Heart left ventricle (tissue), 16 donors: ENCODE measurements around the gene ARMC8. TPM values are rescaled to one million over a fixed set of nuclear protein-coding genes. Genes with fewer than 3 reads are reported as not detected.

Experiments
- ATAC-seq, 4 donors: fragments of 200-7000 bp; cut with Tn5 transposase; one replicate each; pipeline ENCODE4 v1.9.1; 2020 to 2022; ENCODE audit warnings: moderate library complexity in 4 of 4, mild to moderate bottlenecking in 3 of 4, moderate number of reproducible peaks in 1 of 4
- DNase-seq, 5 donors: peaks; one replicate each; pipeline ENCODE4 v3.0.0-alpha.2; 2020
- H3K27ac ChIP-seq, 12 donors: fragments of 200-600 bp; sonication (generic) in 4 of 12; one replicate each; pipeline versions ENCODE4 v1.5.0 to v1.8.0; 2016 to 2022; ENCODE audit warnings: mild to moderate bottlenecking in 2 of 12
- H3K27me3 ChIP-seq, 9 donors: fragments of 200-600 bp; sonication (generic) in 2 of 9; one replicate each; pipeline versions ENCODE4 v1.5.1 to v1.8.0; 2016 to 2022; ENCODE audit warnings: mild to moderate bottlenecking in 3 of 9
- H3K36me3 ChIP-seq, 9 donors: fragments of 200-600 bp; sonication (generic) in 2 of 9; one replicate each; pipeline versions ENCODE4 v1.5.0 to v1.8.0; 2018 to 2022; ENCODE audit warnings: mild to moderate bottlenecking in 2 of 9
- H3K4me1 ChIP-seq, 12 donors: fragments of 200-600 bp; sonication (generic) in 4 of 12; one replicate each; pipeline versions ENCODE4 v1.5.0 to v1.8.0; 2016 to 2022; ENCODE audit warnings: mild to moderate bottlenecking in 3 of 12
- H3K4me3 ChIP-seq, 12 donors: fragments of 200-600 bp; sonication (generic) in 4 of 12; one replicate each; pipeline versions ENCODE4 v1.5.0 to v1.8.0; 2017 to 2022; ENCODE audit warnings: mild to moderate bottlenecking in 9 of 12, moderate library complexity in 4 of 12
- H3K9me3 ChIP-seq, 12 donors: fragments of 200-600 bp; sonication (generic) in 4 of 12; one replicate each; pipeline versions ENCODE4 v1.5.0 to v1.8.0; 2016 to 2022; ENCODE audit warnings: mild to moderate bottlenecking in 1 of 12
- CTCF ChIP-seq, 12 donors: fragments of 200-600 bp; sonication (generic) in 4 of 12; IDR thresholded peaks; one replicate each; pipeline versions ENCODE4 v1.5.0 to v1.8.0; 2018 to 2022; ENCODE audit warnings: antibody characterized with exemption in 12 of 12, mild to moderate bottlenecking in 5 of 12
- POLR2A ChIP-seq, 2 donors: fragments of 450-650 bp; IDR thresholded peaks; one replicate each; pipeline ENCODE4 v1.6.1; 2017; ENCODE audit warnings: antibody characterized with exemption in 2 of 2, mild to moderate bottlenecking in 2 of 2, moderate library complexity in 2 of 2
- WGBS, 4 donors: extraction: QIAGEN DNeasy Blood & Tissue Kit in 2 of 4; methylation state at CpG; one replicate each; pipeline versions ENCODE4 v1.1.5 to v1.1.7; 2013 to 2018; 5-methylcytosine and 5-hydroxymethylcytosine counted together
- intact Hi-C, 10 donors: fragments of 100-400 bp; cut with DNase I; formaldehyde crosslinking; loops; one replicate each; pipeline versions ENCODE4 v1.11.1 to v1.14.2; 2022
- polyA plus RNA-seq, 2 donors: library from polyadenylated mRNA; stranded (reverse); fragments of 200-250 nt; gene quantifications; one replicate each; pipeline ENCODE4 v1.2.3, GENCODE V29; 2013
- total RNA-seq, 9 donors: library from RNA; depleted of rRNA in 2 of 9; stranded (reverse); fragments of >200 nt in 2 of 9; fragmentation: NEBNext Ultra II Directional in 3 of 9; extraction: Animal tissue kit (Norgen Biotek cat#: 25700) in 3 of 9; gene quantifications; one replicate each; pipeline versions ENCODE4 v1.1.0 to v1.2.4, GENCODE V29; 2016 to 2023
- donor health status: ischemic (EF 13 %, LVEDD 7.1; RV severe dilation, severe dysfunction).
- donor health status: healthy with polysubstance abuse.
- donor health status: DM: no; HTN: yes; CAD: no.
- donor health status: DM: no; HTN: no; CAD: no.
- donor health status: ischemic (EF 25% LVEDD 6.9; RV normal size, moderate dysfunction).
- donor health status: ischemic (EF 25% LVEDD 5.7; RV mildly dilated, moderate dysfunction).
- donor health status: healthy.
- donor health status: DM: yes; HTN: yes; CAD: no.
- donor health status: ischemic (EF 35%, LVEDD 5.7; RV mildly dilated, moderate dysfunction).
- donor health status: nonischemic (EF 11% LVEDD 7.7; RV severe dilation, severe dysfunction).
- donor health status: DM: yes; HTN: yes; CAD: no.
- donor health status: PGD.
- donor health status: ischemic (EF 29% LVEDD 5.4; RV normal size, mild dysfunction).
- donor health status: nonischemic (EF 23%, LVEDD 6.1; RV moderate dilation, normal function).

ARMC8 gene
- total and polyA plus RNA-seq, 11 donors: 10.1 to 42.9 (median 33.3) TPM

- no peak overlapping the region for H3K4me3 ChIP-seq
- H3K4me1 ChIP-seq: peaks cover 0 to 18% (median 9%) of the 10 kb centered on the region in 12 donors
- no peak overlapping the region for H3K27ac ChIP-seq
- 25 to 37% (median 26%) methylated on average over 4 of the region's 4 CpGs for WGBS, 4 donors
- DNase-seq (no peak), ATAC-seq (no peak)
- H3K27me3 ChIP-seq: no peaks in the 10 kb centered on the region
- TF ChIP-seq POLR2A (IDR thresholded peaks at IDR 0.05): no peak
- TF ChIP-seq CTCF (IDR thresholded peaks at IDR 0.05): peak; percentile 49 to 70 (median 64)
- H3K9me3 ChIP-seq: no peaks in the 10 kb centered on the region
- intact Hi-C loops: loop anchor here in 9 of 10 donors (1.0 to 10.0 kb wide), 7 partner anchors 65 to 582 kb away; partner anchors contain the start of gene CEP70 (in 3 of the 9)
- H3K36me3 ChIP-seq: no peaks in the 10 kb centered on the region
Measured at GRCh38 chr3:138332472-138333073, 145.5 kb downstream of the ARMC8 start.

DNA sequence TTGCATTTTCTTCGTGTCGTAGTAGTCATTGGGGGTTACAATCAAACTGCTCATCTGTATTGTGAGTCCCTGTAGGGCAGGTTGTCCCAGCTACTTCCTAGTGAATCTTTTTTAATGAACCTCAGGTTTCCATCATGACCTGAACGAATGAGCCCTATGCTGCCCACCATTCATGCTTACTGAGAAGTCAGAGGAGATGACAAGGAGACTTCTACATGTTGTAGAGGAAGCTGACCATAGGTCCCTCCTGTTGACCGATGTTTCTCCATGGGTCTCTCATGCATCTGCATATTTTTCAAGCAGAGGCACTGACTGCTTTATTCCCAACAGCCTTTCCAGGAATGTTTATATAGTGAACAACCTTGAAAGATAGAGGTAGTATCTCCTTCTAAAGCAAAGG is 147.5 kb downstream of the ARMC8 start:
- no peak overlapping the region for H3K4me3 ChIP-seq
- no peaks in the 10 kb centered on the region for H3K27me3 ChIP-seq
- H3K4me1 ChIP-seq: peaks cover 0 to 12% (median 3%) of the 10 kb centered on the region in 12 donors
- TF ChIP-seq POLR2A (IDR thresholded peaks at IDR 0.05) (no peak), CTCF (IDR thresholded peaks at IDR 0.05) (no peak)
- intact Hi-C loops: loop anchor here (2.0 to 10.0 kb wide), 8 partner anchors 62 to 580 kb away; partner anchors contain the start of gene CEP70 (in 3 of the 10)
- H3K9me3 ChIP-seq: no peaks in the 10 kb centered on the region
- DNase-seq: no peak
- no peak for ATAC-seq
- H3K36me3 ChIP-seq: no peaks in the 10 kb centered on the region
- no peak overlapping the region for H3K27ac ChIP-seq
- 83 to 89% (median 87%) methylated on average over 4 of the region's 4 CpGs for WGBS, 4 donors

GRCh38 chr3:138336454-138336999 is 149.4 kb downstream of the ARMC8 start:
- peaks cover 0 to 12% (median under 1%) of the 10 kb centered on the region in 12 donors for H3K4me1 ChIP-seq
- H3K9me3 ChIP-seq: no peaks in the 10 kb centered on the region
- no peak overlapping the region for H3K4me3 ChIP-seq
- intact Hi-C loops: loop anchor here in 5 of 10 donors (5.0 to 10.0 kb wide), 4 partner anchors 81 to 578 kb away; partner anchors contain the start of gene CEP70 (in 3 of the 5)
- H3K36me3 ChIP-seq: no peaks in the 10 kb centered on the region
- ATAC-seq (no peak), DNase-seq (no peak)
- 82 to 92% (median 91%) methylated on average over 4 of the region's 4 CpGs for WGBS, 4 donors
- no peak overlapping the region for H3K27ac ChIP-seq
- no peaks in the 10 kb centered on the region for H3K27me3 ChIP-seq
- TF ChIP-seq POLR2A (IDR thresholded peaks at IDR 0.05) (no peak), CTCF (IDR thresholded peaks at IDR 0.05) (no peak)

GRCh38 chr3:138338244-138338643 is 151.1 kb downstream of the ARMC8 start:
- no peaks in the 10 kb centered on the region for H3K36me3 ChIP-seq
- H3K4me1 ChIP-seq: peaks cover 0 to 12% (median 0%) of the 10 kb centered on the region in 12 donors
- H3K27me3 ChIP-seq: no peaks in the 10 kb centered on the region
- peak in 2 of 4 donors; percentile 65 to 69 for ATAC-seq
- no peaks in the 10 kb centered on the region for H3K9me3 ChIP-seq
- 47 to 54% (median 49%) methylated on average over 5 of the region's 5 CpGs for WGBS, 4 donors
- DNase-seq: no peak
- no peak overlapping the region for H3K27ac ChIP-seq
- no peak overlapping the region for H3K4me3 ChIP-seq
- intact Hi-C loops: loop anchor here in 5 of 10 donors (5.0 to 10.0 kb wide), 4 partner anchors 79 to 577 kb away; partner anchors contain the start of gene CEP70 (in 3 of the 5)
- TF ChIP-seq CTCF (IDR thresholded peaks at IDR 0.05) (no peak), POLR2A (IDR thresholded peaks at IDR 0.05) (no peak)
